ES-I3 (cell line): Measurements from ENCODE around the gene NPAS1.

Experiments
- H3K36me3 ChIP-seq: 2 replicates; pipeline ENCODE4 v1.6.1; 2013; ENCODE audit warnings: mild to moderate bottlenecking, low read length, control low read depth, moderate library complexity; ENCODE audit not compliant: insufficient read depth
- H3K4me1 ChIP-seq: 2 replicates; pipeline ENCODE4 v1.6.1; 2013; ENCODE audit warnings: mild to moderate bottlenecking, control low read depth, low read length; ENCODE audit not compliant: insufficient read depth
- H3K9ac ChIP-seq: 2 replicates; pipeline ENCODE4 v1.6.1; 2013; ENCODE audit warnings: low read depth, mild to moderate bottlenecking, low read length, moderate library complexity
- H3K9me3 ChIP-seq: 2 replicates; pipeline ENCODE4 v1.6.1; 2013; ENCODE audit warnings: mild to moderate bottlenecking, low read length, moderate library complexity; ENCODE audit not compliant: control insufficient read depth, insufficient read depth

Gene NPAS1

DNA sequence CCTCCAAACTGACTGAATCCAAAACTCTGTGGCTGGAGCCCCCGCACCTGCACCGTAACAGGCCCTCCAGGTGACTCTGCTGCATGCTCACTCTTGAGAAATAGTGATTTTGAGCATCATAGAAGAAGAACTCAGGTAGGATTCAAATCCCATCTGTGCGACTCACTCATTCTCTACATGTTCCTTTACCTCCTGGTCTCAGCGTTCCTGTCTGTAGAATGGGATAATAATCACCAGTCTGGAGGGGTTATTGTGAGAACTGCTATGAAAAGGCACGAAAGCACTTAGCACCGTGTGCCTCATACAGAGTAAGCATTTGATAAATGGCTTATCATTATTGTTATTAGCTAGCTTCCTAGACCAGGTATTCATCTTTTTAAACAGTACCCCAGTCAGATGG is 36.5 kb upstream of the NPAS1 start:
- Histone ChIP-seq H3K36me3 (no peaks in the 10 kb centered on the region), H3K9me3 (no peaks in the 10 kb centered on the region), H3K9ac (no peak overlapping the region), H3K4me1 (peaks cover 8% of the 10 kb centered on the region; the same call in 1 of the 2 replicates)

DNA sequence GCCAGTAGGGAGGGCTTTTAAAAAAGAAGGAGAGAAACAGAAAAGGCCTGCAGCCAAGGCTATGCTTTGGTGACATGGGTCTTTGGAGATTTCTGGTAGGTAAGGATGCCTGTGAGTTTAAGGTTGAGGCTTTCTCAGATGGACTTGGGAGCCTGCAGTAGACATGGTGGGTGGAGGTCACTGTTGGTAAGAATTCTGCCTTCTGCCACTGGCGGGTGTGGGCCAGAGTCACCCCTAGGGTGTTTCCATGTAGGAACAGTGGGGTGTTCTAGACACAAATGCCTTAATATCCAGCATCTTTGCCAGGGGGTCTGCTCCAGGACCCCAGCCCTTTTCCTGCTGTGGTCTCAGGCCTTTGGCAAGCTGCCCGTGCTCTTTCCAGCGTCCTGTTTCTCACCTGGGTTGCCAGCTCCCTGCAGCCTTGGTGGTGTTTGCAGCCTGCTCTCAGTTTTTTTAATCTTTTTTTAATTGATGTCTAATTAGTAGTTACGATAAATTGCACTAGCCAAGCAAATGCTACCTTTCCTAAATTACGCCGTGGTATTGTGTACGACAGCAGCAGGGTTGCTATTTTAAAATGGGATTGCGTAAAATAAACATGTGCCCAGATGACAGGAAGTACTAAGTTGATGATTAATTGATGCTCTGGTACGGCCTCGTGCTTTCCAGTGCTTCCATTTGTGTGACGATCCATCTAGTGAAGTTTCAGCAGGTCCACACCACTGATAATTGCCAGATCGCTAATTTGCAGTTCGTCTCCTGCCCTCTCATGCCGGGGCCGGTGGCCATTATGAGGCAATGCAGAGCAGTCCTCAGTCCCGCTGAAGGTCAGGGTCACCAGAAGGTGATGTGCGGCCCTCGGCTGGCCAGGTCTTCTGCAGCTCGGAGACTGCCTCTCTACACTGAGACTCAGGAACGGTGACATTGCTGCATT is 35.3 kb upstream of the NPAS1 start:
- Histone ChIP-seq H3K9ac (no peak overlapping the region), H3K9me3 (no peaks in the 10 kb centered on the region), H3K4me1 (peaks cover 3% of the 10 kb centered on the region; the same call in 1 of the 2 replicates), H3K36me3 (no peaks in the 10 kb centered on the region)

DNA sequence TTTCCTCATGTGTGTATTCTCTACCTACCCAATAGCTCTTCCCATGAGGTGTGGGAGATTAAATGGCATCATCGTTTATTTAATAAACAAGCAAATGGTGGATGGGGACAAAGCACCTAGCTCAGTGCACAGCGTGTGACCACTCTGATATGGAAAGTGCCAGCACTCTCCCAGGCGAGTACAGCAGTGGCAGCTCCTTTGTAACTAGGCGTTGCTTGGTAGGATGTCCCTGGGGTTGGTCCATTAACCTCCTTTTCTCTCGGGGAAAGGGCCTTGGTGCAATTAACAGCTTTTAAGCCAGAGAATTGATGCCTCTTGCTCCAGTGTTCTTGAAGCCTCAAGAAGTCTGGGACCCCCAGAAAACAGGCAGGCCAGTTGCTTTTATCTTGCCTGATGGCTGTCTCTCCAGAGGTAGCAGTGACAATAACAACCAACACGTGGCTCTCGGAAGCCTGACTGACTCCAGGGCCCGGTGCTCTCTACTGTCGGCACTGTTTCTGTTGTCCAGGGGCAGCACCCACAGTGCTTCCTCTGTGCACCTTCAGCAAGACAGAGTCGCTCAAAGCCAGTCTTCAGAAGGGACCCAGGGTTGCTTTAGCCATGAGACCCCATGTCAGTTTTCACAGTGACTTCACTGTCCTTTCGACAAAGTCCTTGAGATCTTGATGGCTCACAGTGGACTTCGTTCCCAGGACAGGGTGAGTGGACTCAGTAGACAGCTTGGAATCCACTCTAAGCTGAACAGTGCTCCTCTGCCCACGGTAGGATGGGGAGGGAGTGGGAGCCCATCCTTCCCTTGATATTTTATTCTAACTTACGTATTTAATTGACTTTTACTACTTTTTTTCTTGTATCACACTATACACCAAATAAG is 33.9 kb upstream of the NPAS1 start:
- Histone ChIP-seq H3K36me3 (no peaks in the 10 kb centered on the region), H3K9ac (no peak overlapping the region), H3K9me3 (no peaks in the 10 kb centered on the region), H3K4me1 (no peaks in the 10 kb centered on the region)

DNA sequence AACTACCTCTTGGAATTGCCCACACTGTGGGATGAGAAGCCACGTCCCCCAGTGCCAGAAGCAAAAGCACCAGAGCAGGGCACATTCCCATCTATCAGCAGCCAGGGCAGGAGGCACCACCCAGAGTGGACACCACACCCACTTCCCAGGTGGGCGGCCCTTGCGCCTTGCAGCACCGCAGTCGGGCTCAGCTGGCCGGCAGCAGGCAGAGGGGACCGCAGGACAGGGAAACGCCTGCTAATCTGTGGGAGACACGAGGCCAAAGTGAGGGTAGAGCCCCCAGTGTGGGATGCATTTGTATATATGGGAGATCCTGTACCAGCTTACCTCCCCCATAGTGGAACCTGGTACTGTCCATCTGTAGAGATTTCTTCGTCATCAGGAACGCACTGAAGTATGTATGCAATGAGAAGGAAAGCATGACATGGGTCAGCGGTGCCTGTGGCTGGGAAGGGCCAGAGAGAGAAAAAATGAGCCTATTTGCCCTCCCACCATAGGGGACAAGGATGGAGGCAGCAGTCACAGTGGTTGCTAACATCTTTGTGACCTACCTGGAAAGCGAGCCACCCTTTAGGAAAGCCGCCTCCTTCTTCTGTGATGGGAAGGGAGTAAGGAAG is 30.9 kb upstream of the NPAS1 start:
- Histone ChIP-seq H3K36me3 (no peaks in the 10 kb centered on the region; the same call in 1 of the 2 replicates), H3K9ac (no peak overlapping the region), H3K9me3 (no peaks in the 10 kb centered on the region), H3K4me1 (peaks cover 4% of the 10 kb centered on the region; the same call in 1 of the 2 replicates)

DNA sequence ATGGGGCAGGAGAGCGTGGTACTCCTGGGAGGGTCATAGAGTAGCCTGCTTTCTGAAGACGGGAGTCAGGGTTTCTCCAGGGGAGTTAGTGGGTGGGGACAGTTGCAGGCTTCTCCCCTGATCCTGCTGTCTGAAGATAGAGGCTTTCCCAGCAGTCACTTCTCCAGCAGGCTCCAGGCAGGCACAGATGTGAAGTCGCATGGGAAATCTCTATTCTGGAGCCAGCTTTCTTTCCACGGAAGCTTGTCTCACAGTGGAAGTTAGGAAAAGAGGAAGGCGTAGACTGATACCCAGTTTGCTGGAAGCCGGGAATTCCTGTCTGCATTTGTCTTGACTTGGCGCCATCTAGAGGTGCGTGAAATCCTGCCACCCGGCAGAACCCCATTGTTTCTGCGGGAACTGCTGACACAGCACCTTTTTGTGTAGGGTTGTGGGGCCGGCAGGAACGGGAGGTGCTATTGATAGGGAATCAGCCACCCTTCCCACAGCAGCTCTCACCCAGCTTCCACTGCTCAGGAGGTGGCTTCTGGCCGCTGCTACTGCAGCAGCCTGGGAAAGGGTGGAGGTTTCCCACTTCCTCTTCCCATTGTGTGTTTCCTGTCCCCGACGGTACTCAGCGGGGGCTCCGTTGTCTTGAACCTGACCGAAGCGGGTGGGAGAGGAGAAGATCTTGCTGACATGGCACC is 28.5 kb upstream of the NPAS1 start:
- H3K4me1 ChIP-seq: peaks cover 4% of the 10 kb centered on the region; the same call in 1 of the 2 replicates
- H3K9ac ChIP-seq: no peak overlapping the region
- H3K9me3 ChIP-seq: no peaks in the 10 kb centered on the region
- no peaks in the 10 kb centered on the region; the same call in 1 of the 2 replicates for H3K36me3 ChIP-seq

DNA sequence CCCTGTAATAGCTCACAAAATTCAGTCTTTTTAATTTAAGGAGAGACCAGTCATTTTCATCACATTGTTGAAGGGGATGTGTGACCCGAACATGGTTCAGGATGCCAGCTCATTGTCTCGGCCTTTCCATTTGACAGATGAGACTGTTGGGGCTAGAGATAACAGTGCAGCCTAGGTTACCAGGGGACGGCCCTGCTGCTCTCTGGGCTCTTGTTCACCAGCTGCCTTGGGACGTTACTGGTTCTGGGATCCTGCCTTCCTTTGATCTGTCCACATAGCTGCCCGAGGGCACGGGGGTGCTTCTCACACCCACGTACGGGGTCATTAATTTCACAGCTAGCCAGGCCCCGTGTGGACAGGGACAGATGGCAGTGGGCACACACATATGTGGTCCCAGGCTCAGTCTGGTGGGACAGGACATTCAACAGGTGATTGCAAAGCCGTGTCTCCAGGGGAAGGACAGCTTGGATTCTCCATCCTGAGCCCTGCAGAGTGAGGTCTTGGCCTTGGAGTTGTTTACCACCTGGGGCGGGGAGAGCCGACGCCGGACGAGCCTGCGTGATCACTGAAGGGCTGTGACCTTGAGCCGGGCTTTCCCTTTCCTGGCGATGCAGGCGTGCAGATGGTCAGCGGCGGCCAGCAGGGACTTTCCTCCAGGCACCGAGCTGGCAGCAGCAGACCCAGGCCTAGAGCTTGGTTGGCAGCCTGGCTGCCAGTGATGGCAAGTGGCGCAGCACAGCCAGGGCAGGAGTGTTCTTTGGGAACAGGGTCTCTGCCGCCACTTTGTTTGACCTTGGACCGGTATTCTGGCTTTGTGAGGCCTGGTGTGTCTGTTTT is 26.7 kb upstream of the NPAS1 start:
- no peaks in the 10 kb centered on the region; the same call in 1 of the 2 replicates for H3K36me3 ChIP-seq
- H3K4me1 ChIP-seq: peaks cover 4% of the 10 kb centered on the region; the same call in 1 of the 2 replicates
- H3K9ac ChIP-seq: no peak overlapping the region
- no peaks in the 10 kb centered on the region for H3K9me3 ChIP-seq

DNA sequence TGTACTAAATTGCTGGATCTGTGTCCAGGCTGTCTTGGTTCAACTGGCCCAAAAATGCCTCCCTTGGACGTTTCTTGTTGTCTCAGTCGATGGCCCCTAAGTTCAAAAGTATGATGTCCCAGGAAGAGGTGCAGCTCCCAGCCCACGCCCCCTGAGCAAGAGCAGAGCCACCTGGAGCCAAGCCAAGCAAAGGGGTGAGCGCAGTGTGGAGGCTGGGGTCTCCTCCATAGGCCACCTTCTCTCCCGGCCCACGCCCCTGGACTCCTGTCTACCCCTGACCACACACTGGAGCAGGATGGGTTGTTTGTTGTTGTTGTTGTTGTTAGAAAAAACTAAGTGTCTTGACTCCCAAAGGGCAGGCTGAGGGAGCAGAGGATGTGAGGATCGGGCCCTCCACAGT is 26.0 kb upstream of the NPAS1 start:
- H3K9ac ChIP-seq: no peak overlapping the region
- no peaks in the 10 kb centered on the region for H3K9me3 ChIP-seq
- H3K36me3 ChIP-seq: no peaks in the 10 kb centered on the region; the same call in 1 of the 2 replicates
- H3K4me1 ChIP-seq: peaks cover 4% of the 10 kb centered on the region; the same call in 1 of the 2 replicates

DNA sequence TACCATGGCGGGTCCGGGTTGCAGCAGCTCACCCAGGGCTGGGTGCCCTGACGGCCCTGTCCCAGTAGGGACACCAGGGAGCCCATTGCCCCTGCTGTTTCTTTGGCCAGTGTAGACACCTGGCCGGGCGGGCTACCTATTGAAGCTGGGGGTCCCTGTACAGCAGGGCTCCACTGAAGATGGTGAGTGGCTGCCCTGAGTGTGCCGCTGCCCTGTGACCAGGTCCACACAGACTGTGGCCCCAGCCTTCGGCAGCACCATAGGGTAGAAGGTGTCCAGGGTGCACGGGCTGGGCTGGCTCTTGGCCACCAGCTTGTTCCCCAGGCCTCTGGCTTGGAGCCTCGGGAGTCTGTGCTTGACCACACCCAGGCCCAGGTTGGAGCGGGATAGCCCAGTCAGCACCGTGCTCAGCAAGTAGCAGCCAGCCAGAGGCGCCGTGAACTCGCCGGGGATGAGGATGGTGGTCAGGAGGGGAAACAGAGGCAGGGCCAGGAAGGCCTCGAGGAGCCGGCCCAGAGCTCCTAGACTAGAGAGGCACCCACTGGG is 25.4 kb upstream of the NPAS1 start:
- Histone ChIP-seq H3K9ac (no peak overlapping the region), H3K9me3 (no peaks in the 10 kb centered on the region), H3K36me3 (no peaks in the 10 kb centered on the region; the same call in 1 of the 2 replicates), H3K4me1 (peaks cover 4% of the 10 kb centered on the region; the same call in 1 of the 2 replicates)

DNA sequence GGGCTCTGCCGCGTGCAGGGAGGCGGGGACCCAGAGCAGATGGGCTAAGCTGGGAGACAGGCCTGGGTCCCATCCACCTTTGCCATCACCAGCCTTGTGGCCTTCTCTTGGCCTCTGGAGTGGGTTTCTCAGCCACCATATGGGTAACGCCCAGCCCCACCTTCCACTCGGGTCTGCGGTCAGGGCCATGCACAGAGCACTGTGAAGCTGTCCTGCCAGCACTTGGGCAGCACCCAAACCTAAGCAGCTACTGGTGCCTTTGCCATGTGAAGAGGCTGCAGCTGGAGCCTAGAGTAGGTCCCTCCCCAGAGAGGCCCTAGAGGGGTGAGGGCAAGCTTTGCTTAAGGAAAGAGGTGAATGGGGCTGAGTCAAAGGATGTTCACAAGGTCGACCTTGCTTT is 24.1 kb upstream of the NPAS1 start:
- Histone ChIP-seq H3K36me3 (no peaks in the 10 kb centered on the region; the same call in 1 of the 2 replicates), H3K9ac (no peak overlapping the region), H3K9me3 (no peaks in the 10 kb centered on the region), H3K4me1 (peaks cover 4% of the 10 kb centered on the region; the same call in 1 of the 2 replicates)

DNA sequence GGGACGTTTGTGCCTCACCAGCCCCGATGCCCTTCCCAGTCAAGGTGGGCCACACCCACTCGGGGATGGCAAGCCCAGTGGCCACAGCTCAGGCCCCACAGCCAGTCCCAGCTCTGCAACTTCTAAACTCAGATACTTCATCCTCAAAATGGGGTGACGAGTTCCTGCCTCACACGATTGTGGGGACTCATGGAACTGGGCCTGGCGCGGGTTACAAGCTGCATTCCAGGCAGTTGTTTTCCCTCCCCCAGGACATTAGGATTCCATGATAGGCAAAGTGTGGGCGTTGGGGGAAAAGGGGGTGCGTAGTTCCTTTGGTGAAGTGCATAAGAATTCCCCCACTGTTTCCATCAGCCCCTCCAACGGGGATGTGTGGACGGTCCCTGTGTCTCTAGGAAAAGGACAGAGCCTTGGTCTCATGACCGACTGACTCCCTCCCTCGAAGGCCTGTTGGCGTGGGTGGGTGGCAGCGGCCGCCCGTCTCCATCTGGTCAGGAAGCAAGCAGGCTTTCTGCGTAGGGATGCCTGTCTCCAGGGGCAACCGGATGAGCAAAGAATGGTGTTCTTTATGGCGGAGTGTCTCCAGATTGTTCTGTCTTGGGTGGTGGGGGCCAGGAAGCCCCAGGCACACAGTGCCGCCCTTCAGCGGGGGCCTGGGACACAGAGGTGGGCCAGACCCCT is 21.1 kb upstream of the NPAS1 start:
- H3K9me3 ChIP-seq: no peaks in the 10 kb centered on the region
- no peak overlapping the region for H3K9ac ChIP-seq
- no peaks in the 10 kb centered on the region; the same call in 1 of the 2 replicates for H3K36me3 ChIP-seq
- H3K4me1 ChIP-seq: peaks cover 8% of the 10 kb centered on the region

DNA sequence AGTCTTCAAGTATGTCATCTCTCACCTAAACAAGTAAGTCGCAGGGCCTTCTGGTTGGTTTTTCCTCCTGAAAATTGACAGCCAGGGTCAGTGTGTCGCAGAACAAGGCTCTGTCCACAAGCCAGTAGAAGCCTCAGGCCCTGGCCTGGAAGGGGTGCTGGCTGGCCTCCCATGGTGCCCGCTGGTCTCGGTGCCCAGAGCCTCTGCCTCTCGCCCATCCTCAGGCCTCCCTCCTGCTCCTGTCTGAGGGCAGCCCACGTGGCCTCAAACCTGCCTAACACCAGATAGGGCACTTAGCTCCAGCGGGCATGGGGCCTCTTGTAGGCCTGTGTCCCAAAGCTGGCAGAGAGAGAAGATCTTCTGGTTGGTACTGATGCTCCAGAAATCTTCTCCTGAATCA is 20.3 kb upstream of the NPAS1 start:
- Histone ChIP-seq H3K36me3 (no peaks in the 10 kb centered on the region; the same call in 1 of the 2 replicates), H3K9me3 (no peaks in the 10 kb centered on the region), H3K4me1 (peaks cover 9% of the 10 kb centered on the region), H3K9ac (no peak overlapping the region)

DNA sequence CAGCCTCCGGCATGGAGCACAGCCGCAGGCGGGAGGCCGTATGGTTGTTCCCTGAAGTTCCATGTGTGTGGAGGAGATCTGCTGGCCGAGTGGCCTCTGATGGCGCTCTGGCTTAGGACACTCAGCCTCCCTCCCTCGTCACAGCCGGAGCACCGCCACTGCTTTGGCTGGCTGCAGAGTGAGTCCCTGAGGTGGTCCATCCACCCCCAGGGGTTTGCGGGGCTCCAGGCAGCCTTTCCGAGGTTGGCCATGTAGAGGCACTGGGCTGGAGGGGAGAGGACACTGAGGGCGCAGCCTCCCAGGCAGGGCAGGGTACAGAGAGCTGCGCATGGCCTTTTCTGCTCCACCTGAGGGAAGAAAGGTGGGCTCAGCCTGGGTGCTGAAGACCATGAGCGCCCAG is 19.8 kb upstream of the NPAS1 start:
- Histone ChIP-seq H3K9ac (no peak overlapping the region), H3K4me1 (peaks cover 9% of the 10 kb centered on the region), H3K36me3 (no peaks in the 10 kb centered on the region; the same call in 1 of the 2 replicates), H3K9me3 (no peaks in the 10 kb centered on the region)
